ENCODE measurements around the gene WDR75.

Gene WDR75

DNA sequence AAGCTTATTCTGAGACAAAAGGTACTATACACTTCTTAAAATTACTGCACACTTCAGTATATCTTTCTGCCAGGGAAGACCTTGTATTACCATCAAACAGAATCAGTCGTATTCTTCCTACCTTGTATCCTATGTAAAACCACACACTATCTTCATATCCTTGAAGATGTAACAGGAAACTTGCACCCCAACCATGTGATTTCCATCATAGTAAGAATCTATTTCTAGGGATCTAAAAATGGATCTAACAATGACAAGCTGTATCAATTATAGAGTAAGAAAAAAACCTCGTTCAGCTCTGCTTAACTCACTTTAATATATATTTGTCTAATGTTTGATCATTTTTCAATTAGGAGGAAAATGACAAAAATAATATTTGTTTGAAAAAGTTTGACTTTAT is 60.2 kb downstream of the WDR75 start:
- DNase-seq: no peak

DNA sequence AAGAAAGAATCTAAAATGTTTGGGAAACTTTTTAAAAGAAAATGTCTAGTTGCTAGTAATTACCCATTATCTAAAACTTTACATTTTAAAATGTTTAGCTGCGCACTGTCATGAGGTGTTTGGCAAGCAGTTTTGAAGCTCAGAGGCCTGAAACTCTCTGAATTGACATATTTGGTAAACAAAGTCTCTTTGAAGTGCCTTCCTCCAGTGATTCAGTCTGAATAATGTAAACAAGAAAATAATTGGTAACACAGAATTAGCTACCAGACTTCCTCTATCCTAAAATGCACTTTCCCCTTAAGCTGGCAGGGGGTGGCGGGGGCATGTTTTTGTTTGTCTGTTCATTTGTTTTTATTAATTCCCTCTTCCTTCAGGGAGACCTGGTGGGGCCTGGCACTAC is 61.4 kb downstream of the WDR75 start:
- DNase-seq: no peak

DNA sequence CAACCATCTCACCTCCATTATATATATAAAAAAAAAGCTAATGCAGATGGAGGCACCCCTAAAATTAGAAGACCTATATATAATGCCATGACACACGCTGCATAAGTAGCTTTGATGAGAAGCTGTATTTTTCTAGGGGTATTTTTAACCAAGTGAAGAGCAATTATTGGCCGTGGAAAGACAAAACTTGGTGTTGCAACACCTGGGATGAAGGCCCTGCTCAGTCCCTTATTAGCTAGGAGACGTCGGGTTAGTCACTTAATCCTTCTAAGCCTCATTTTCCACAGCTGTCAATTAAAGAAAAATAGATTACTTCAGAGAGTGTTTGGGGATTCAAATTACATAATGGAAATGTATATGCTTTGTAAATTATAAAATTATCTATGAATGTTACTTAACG is 63.0 kb downstream of the WDR75 start:
- DNase-seq: no peak

DNA sequence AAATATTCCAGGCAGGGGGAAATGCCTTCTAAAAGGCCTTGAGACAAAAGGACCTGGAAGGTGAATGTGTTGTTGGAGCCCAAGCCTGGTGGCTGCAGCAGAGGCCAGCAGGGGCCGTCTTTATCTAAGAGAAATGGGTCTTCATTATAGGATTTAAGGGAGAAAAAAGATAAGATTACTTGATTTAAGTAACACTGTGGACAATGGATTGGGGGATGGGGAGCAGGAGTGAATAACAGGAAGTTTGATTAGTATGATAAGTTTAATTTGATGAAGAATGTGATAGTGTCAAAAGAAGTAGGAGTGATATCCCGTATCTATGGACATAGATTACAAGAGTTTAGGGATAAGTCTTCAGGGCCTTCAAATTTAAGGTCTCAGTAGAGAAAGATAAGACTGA is 64.2 kb downstream of the WDR75 start:
- DNase-seq: no peak

DNA sequence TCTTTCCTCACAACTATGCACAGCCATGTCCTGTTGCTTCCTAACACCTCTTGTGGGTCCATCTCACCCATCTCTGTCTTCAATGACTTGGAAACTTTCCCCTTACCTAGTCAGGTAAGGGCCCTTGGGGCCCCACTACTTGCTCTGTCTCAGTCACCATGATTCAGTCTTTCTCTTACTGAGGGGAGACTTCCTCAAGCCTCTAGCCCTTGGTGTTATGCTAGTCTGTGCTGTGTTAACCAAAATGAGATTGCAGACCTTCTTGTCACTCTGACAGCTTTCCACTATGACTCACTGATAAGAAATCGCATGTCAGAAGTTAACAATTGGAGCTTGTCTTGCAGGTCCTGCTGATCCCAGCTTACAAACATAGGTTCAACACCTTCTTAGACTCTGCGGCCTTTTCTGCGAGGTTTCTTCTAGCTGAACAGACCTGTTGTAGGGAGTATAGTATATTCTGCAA is 65.3 kb downstream of the WDR75 start:
- no peak for DNase-seq

DNA sequence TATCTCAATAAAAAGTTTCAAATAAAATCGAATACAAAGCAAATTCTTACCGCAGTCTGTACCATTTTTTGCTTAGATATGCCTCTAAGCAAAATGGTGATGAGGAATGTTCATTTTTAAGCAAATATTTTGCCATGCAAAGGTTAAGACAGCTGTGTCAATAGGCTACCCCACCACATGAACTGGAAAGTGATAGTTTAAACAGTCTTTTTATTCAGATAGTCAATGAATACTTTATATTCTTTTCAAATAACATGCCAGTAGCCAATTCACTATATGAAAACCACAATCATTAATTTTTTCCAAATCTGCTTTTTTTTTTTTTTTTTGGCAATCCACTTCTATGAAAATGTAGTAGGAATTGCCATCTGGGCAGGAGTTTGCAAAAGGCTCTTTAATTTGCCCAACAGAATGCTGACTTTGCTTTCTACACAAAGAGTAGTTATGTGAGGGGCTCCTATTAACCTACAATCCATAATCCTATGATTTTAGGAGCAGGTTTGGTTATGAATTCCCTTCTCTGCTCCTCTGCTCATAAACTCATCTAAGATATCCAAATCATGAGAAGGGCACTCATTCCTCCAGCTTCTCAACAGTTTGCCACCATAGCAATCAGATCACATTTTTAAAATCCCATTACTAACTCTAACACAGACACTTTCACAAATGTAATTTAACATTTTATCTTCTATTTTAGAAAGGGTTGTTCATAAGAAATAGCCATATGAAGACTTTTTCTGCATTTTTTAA is 70.1 kb downstream of the WDR75 start:
- no peak for DNase-seq

DNA sequence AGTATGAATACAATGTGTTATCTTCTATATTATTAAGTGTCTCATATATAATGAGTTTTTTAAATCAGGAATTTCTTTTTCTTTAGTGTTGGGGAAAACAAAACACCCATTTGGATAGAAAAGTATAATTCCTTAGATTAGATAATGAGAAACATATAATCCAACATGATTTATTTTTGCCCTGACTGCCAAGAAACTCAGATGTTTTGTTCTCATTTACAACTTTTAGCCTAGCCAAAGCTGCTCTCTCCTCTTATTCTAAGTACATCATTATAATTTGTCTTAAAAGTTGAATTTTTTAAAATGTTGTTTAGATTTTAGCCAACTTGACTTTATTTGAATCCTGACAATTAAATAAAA is 70.7 kb downstream of the WDR75 start:
- DNase-seq: no peak

DNA sequence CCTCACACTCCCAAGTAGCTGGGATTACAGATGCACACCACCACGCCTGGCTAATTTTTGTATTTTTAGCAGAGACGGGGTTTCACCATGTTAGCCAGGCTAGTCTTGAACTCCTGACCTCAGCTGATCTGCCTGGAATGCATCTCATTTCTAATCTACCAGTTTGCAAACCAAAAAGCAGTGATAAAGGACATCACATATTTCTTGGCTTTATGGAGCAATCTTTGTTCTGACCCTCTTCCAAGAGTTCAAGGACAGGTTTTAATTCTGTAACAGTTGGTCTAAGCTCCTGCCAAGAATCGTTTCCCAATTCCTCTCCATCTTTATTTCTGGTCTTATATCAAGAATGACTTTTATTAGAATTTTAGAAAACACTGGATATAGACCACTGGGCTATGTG is 71.6 kb downstream of the WDR75 start:
- no peak for DNase-seq

DNA sequence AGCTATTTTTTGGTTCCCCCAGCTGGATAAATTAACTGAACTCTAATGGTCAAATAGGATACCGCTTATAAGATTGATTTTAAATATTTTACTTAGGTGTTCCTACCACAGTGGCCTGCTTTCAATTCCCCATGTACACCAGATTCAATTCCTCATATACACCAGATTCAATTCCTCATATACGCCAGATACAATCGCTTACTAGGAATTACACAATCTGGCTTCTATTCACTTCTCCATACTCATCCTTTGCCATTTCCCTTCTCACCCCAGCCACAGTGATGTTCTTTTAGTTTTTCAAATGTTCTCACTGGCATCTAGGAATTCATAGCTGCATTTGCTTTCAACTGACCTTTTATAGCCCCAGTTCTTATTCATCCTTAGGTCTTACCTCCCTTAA is 72.8 kb downstream of the WDR75 start:
- no peak for DNase-seq

DNA sequence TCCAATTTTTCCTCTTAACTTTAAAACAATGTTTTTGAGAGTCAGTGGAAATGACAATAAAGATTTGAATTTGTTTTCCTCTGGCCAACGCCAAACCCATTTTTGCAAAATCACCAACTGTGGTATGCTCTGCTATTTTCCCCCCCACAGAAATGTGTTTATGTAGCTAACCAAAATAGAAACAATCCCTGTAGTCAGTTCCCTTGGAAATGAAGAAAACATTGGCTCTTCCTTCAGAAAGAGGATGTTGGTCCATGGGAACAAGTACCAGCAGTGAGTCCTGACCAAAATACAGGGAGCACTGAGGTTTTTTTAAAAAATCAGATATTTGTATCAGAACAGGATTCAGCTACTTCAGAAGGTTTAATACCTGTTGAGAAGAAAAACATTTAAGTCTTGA is 74.0 kb downstream of the WDR75 start:
- DNase-seq: no peak

DNA sequence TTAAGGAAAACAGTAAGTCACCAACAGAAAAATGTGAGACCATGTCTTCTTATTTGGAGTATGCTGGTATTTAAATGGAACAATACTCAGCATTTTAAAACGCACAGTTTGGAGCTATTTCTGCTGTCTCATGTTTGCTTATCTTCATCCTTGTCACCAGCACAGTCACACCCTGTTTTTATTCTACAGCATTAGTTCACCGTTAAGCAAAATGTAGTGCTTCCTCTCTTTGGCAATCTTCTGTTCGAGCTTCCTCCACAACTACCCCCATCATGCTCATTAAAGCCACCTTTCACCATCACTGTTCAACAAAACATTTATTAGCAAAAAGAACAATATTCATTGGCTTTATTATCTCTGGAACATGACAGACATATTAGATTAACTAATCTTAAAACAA is 75.3 kb downstream of the WDR75 start:
- no peak for DNase-seq

DNA sequence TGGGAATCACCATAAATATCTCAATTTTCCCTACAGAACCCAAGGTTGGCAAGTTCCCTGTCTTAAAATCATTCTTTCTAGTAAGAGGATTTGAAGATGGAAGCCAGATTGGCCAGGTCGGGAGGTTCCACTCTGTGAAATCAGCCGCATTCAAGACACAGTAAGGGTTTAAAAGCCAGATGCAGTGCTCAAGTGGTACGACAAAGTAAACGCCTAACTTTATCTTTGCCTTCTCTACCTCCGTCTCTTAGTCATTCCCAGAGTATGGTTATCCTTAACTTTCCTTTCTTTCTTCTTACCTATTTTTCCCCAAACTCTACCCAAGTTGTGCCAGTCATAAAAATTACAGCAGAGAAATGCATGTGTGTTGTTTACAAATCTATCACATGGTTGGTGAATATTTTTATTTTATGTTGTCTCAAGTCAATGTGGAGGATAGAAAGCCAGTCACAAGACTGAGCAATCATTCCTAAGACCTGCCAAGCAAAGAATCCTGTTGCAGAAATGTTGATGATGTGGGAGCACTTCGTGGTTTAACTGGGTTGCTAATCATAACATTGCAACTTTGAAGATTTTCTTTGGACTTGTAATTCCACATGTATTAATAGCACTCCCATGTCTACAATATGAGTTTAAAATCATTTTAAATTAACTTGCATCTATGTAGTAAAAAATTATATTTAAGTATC is 76.7 kb downstream of the WDR75 start:
- DNase-seq: no peak

DNA sequence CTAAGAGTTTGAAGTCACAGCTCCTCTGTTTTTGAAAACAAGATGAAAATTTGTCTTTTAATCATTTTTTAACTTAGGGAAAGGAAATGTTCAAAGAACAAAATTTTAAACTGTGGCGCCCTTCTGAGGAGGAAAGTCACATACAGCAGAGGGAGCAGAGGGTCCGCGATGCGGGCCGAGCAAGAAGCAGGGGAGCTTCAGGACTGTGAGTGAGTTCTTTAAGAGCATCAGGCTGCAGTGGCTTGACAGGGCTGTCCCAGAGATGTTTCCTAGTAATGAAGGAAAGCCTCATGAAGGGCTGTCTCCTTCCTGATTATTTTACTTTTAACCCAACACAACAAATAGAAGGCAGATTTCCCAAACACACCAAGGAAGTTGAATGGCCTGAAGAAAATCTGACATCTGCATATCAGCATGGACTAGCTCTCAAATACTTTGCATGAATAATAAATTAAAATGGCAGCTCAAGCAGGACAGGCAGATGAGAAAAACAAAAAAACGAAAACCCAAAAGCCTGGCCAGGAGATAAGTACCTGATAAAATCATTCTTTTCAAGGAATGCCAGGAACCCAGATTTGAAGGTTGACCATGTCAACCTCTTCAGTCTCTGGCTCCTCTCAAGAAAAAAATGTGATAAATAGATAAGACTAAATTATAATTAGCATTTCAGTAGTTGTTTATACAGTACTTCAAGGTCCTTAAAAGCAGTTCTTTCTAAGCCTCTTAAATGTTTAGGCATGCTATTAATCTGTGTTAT is 78.5 kb downstream of the WDR75 start:
- no peak for DNase-seq

DNA sequence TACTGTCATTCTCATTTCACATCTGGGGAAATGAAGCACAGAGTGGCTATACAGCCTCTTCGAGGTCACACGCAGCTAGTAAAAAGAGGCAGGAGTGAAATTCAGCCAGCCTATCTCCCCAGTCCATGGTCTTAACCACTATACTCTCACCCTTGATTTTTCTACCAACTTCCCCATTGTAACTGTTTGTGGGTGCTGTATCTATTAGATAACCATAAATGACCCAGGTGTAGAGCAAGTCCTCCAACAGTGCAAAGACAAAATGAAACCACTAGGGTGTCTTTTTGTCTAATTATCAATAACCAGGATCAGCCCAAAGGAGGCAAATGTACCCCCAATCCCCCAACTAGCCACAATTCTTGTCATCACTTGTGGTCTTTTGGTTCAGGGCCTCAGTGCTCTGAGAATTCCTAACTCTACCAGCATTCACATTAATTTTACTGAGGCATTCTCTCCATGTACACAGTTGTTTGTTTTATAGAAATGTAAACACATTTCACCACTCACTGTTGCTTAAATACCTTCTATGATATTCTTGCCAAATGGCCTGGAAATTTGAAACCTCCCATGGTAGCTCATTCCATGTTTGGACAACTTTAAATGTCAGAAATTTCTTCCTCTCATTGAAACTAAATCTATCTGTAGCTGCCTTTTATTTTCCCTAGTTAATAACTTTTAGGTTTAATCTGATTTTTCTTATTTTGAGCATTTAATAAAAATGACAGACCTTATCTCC is 80.6 kb downstream of the WDR75 start:
- DNase-seq: no peak

DNA sequence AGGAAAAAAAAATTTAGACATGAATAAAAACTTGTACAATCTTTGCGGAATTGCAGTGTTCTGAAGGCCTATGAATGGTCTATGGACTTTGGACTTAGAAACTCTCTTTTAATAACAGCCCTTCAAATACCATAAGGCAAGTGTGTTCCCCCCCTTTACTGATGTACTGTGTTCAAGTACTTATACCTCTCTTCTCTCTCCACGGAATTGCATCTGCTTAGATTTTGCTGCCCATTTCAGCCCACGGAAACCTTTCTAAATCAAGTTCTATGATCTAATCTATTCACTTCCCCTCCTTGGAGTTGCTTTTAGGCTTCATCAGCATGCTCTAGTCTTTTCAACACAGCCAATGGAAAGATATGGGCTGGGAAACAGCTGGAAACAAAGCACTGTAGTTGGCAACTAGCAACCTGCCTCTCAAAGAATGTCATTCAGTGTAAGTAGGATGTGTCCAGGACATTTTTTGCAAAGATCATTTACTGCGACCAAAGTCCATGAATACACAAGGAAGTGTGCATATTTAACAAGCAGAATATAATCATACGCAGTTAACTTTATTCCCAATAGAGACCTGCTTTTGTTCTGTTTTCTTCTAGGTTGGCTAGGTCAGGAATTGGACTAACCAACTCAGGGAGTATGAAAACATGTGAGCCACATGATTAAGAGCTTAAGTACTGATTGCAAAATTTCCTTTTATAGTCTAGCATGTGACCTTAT is 81.3 kb downstream of the WDR75 start:
- DNase-seq: no peak

DNA sequence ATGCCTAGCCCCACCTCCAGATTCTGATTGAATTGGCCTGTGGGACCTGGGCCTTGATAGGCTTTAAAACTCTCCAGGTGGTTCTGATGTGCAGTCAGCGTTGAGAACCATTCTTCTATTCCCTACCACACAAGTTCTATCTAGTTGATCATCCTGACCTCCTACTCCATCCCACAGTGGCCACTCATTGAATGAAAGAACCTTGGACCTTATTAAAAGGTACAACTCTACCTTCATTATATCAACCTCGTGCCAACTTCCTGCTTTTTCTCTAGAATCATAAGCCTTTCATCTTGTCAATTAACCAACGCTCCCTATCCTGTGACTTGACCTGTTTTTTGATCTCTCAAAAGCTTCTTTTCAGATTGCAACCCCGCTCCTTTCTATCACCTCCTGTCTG is 83.5 kb downstream of the WDR75 start:
- no peak for DNase-seq
